B cell (primary cell): ENCODE results near the gene COL21A1. TPM values are rescaled to one million over a fixed set of nuclear protein-coding genes. Genes with fewer than 3 reads are reported as not detected.

ENCODE experiments used
- ATAC-seq: fragments of 200-7000 bp; cut with Tn5 transposase; one replicate; pipeline ENCODE4 v1.10.0; 2021; ENCODE audit warnings: low read depth, mild to moderate bottlenecking, moderate number of reproducible peaks, moderate library complexity
- CTCF ChIA-PET: fragments of 350-600 bp; sonication (Branson Sonifier 250); formaldehyde crosslinking; loops from one replicate; lab custom pipeline; 2021; ENCODE audit warnings: antibody characterized with exemption, inconsistent platforms; lab: Charles Lee
- POLR2A ChIA-PET: fragments of 350-600 bp; sonication (Branson Sonifier 250); formaldehyde crosslinking; loops from one replicate; lab custom pipeline; 2021; ENCODE audit warnings: antibody characterized with exemption; lab: Charles Lee
- DNase-seq: peaks from one replicate; pipeline ENCODE4 v3.0.0; 2013
- H2AFZ ChIP-seq: 2 replicates; pipeline ENCODE4 v1.6.1; 2012; ENCODE audit warnings: mild to moderate bottlenecking, low read depth, low read length; ENCODE audit not compliant: insufficient read depth, poor library complexity, severe bottlenecking
- H3K27ac ChIP-seq, 2 donors: 1 replicate in 1 of 2; 2 replicates in 1 of 2; pipeline ENCODE4 v1.5.1; 2012 to 2013; ENCODE audit warnings: low read length in 2 of 2, mild to moderate bottlenecking in 2 of 2, moderate library complexity in 1 of 2
- H3K27me3 ChIP-seq, 4 experiments: fragments of 200-600 bp in 1 of 4; sonication (generic) in 1 of 4; replicated peaks in 1 of 4; 1 replicate in 2 of 4; 2 replicates in 2 of 4; pipeline versions ENCODE4 v1.6.1 to v1.7.0; 2013 to 2016; ENCODE audit warnings: low read length in 3 of 4, mild to moderate bottlenecking in 2 of 4, mixed read lengths in 1 of 4, moderate library complexity in 1 of 4; ENCODE audit not compliant: insufficient read depth in 4 of 4, control insufficient read depth in 3 of 4; ENCODE audit errors: control extremely low read depth in 1 of 4
- H3K36me3 ChIP-seq, 2 experiments: replicated peaks in 1 of 2; 1 replicate in 1 of 2; 2 replicates in 1 of 2; pipeline versions ENCODE4 v1.6.1 to v1.7.1; 2013; ENCODE audit warnings: low read length in 1 of 2; ENCODE audit not compliant: insufficient read depth in 2 of 2, control insufficient read depth in 1 of 2; ENCODE audit errors: control extremely low read depth in 1 of 2, extremely low read depth in 1 of 2
- H3K4me1 ChIP-seq, 2 donors: fragments of 200-600 bp in 1 of 2; sonication (generic) in 1 of 2; 1 replicate in 1 of 2; 2 replicates in 1 of 2; pipeline versions ENCODE4 v1.5.1 to v1.6.1; 2013 to 2017; ENCODE audit warnings: low read length in 2 of 2; ENCODE audit not compliant: control insufficient read depth in 2 of 2, insufficient read depth in 2 of 2
- H3K4me2 ChIP-seq: replicated peaks from 2 replicates; pipeline ENCODE3; 2012; ENCODE audit warnings: mild to moderate bottlenecking, low read depth, low read length; ENCODE audit not compliant: poor library complexity, severe bottlenecking
- H3K4me3 ChIP-seq, 5 experiments: fragments of 200-600 bp in 1 of 5; sonication (generic) in 1 of 5; 1 replicate in 3 of 5; 2 replicates in 2 of 5; pipeline versions ENCODE4 v1.5.1 to v1.7.0; 2011 to 2016; ENCODE audit warnings: low read length in 4 of 5, mild to moderate bottlenecking in 4 of 5, low read depth in 2 of 5, control low read depth in 1 of 5, moderate library complexity in 1 of 5; ENCODE audit not compliant: insufficient read depth in 1 of 5; ENCODE audit errors: control extremely low read depth in 1 of 5, extremely low read depth in 1 of 5
- H3K79me2 ChIP-seq: fragments of 200-600 bp; sonication (generic); one replicate; pipeline ENCODE4 v1.6.0; 2016; ENCODE audit warnings: low read length; ENCODE audit not compliant: control insufficient read depth, insufficient read depth
- H3K9ac ChIP-seq: fragments of 200-600 bp; sonication (generic); 2 replicates; pipeline ENCODE4 v1.6.1; 2017; ENCODE audit warnings: mild to moderate bottlenecking, low read length, moderate library complexity
- H3K9me3 ChIP-seq, 3 donors: one replicate each; pipeline versions ENCODE4 v1.6.1 to v1.7.1; 2013; ENCODE audit warnings: low read length in 2 of 3; ENCODE audit not compliant: control insufficient read depth in 2 of 3, insufficient read depth in 1 of 3; ENCODE audit errors: control extremely low read depth in 1 of 3
- H4K20me1 ChIP-seq: 2 replicates; pipeline ENCODE4 v1.6.0; 2012; ENCODE audit warnings: mild to moderate bottlenecking, low read length; ENCODE audit not compliant: insufficient read depth, control insufficient read depth, poor library complexity, severe bottlenecking
- H3K27ac Mint-ChIP-seq: one replicate; pipeline ENCODE4 v1.8.0; 2021; ENCODE audit warnings: mixed read lengths
- H3K27me3 Mint-ChIP-seq: one replicate; pipeline ENCODE4 v1.8.0; 2021; ENCODE audit warnings: mixed read lengths
- H3K4me1 Mint-ChIP-seq: one replicate; pipeline ENCODE4 v1.8.0; 2021; ENCODE audit warnings: mixed read lengths
- H3K4me3 Mint-ChIP-seq: one replicate; pipeline ENCODE4 v1.8.0; 2021; ENCODE audit warnings: mixed read lengths
- H3K9me3 Mint-ChIP-seq: one replicate; pipeline ENCODE4 v1.8.0; 2022; ENCODE audit warnings: mixed read lengths; ENCODE audit not compliant: insufficient read depth
- EZH2 ChIP-seq: IDR thresholded peaks from 2 replicates; pipeline ENCODE4 v1.6.1; 2012; ENCODE audit warnings: borderline replicate concordance, low read depth, mild to moderate bottlenecking, moderate library complexity, low read length; ENCODE audit not compliant: insufficient read depth, poor library complexity, severe bottlenecking
- WGBS: methylation state at CpG from one replicate; pipeline ENCODE4 v1.1.5; 2013; ENCODE audit warnings: missing lambda C conversion rate; ENCODE audit not compliant: insufficient coverage; 5-methylcytosine and 5-hydroxymethylcytosine counted together
- intact Hi-C: fragments of 100-400 bp; cut with micrococcal nuclease; formaldehyde crosslinking; loops from one replicate; pipeline ENCODE4 v1.10.0; 2022
- polyA plus RNA-seq: library from polyadenylated mRNA; depleted of rRNA; stranded (reverse); fragments of >200 nt; gene quantifications from 2 replicates; pipeline ENCODE4 v1.2.3, GENCODE V29; 2012
- total RNA-seq, 2 donors: library from RNA; stranded (reverse); fragments of 120-200 nt in 1 of 2; gene quantifications; 1 replicate in 1 of 2; 2 replicates in 1 of 2; pipeline versions ENCODE4 v1.2.3 to v1.2.4, GENCODE V29; 2013 to 2022
- TF ChIP-seq, protein P1 (sequence below): fragments of 200-600 bp; IDR thresholded peaks from one replicate; pipeline ENCODE4 v1.8.0; 2022; ENCODE audit warnings: antibody characterized with exemption, mild to moderate bottlenecking

COL21A1 gene
- total and polyA plus RNA-seq, 2 donors (not counting 1 experiment from before 2014, with no cell fraction given) = not detected

DNA sequence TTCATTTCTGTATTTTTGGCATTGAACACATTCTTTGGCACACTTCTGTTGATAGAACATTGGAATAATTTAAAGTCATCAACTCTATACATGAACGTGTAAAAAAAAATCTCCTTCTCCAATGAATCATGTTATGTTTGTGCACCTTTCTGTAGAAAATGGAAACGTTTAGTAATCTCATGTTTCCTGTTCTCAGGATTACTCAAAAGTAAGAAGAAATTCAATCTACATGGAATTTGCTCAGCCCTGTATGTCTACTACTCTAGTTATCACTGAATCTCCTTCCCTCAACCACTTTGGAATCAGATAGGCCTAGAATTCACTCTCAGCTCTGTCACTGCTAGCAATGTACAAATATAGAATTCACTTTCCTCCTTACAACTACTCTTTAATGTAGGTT, 103.6 kb downstream of the COL21A1 start:
- ATAC-seq (no peak), DNase-seq (no peak)
- Histone ChIP-seq H3K36me3 (no peaks in the 10 kb centered on the region), H3K9ac (no peak overlapping the region), H3K27ac (no peak overlapping the region), H3K27me3 (no peaks in the 10 kb centered on the region), H3K4me3 (no peak overlapping the region), H4K20me1 (no peaks in the 10 kb centered on the region), H3K4me1 (no peaks in the 10 kb centered on the region), H3K9me3 (no peaks in the 10 kb centered on the region), H2AFZ (no peak overlapping the region), H3K79me2 (no peaks in the 10 kb centered on the region), H3K4me2 (no peak overlapping the region)
- Mint-ChIP-seq H3K27me3 (no peaks in the 10 kb centered on the region), H3K4me3 (no peak overlapping the region), H3K4me1 (no peaks in the 10 kb centered on the region), H3K9me3 (peaks cover 2% of the 10 kb centered on the region), H3K27ac (no peak overlapping the region)
- WGBS = no CpG with 5 or more reads among the region's 2 CpGs
- TF ChIP-seq, protein P1, sequence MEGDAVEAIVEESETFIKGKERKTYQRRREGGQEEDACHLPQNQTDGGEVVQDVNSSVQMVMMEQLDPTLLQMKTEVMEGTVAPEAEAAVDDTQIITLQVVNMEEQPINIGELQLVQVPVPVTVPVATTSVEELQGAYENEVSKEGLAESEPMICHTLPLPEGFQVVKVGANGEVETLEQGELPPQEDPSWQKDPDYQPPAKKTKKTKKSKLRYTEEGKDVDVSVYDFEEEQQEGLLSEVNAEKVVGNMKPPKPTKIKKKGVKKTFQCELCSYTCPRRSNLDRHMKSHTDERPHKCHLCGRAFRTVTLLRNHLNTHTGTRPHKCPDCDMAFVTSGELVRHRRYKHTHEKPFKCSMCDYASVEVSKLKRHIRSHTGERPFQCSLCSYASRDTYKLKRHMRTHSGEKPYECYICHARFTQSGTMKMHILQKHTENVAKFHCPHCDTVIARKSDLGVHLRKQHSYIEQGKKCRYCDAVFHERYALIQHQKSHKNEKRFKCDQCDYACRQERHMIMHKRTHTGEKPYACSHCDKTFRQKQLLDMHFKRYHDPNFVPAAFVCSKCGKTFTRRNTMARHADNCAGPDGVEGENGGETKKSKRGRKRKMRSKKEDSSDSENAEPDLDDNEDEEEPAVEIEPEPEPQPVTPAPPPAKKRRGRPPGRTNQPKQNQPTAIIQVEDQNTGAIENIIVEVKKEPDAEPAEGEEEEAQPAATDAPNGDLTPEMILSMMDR = no peak
- TF ChIP-seq EZH2 = no peak
- intact Hi-C loops = no loop called here
- POLR2A ChIA-PET = no interaction called here
- CTCF ChIA-PET = no interaction called here

DNA sequence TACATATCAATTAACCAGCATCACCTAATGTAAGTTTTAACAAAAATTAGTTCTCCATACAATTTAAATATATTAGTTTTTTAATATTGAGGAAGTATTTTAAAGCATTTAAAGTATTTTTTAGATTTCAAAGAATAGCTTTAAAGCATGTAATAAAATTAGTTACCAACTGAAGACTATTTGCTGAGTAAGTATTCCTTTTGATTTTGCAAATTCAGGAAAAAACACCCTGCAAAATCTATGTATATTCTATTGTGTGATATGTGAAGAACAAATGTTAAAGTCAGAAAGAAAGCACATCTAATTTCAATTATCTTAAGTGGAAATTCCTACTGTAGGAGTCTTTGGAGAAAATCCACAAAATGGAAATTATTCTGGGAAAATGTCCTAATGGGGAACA, 107.3 kb downstream of the COL21A1 start:
- ChIA-PET CTCF (no interaction called here), POLR2A (no interaction called here)
- Histone ChIP-seq H3K4me2 (no peak overlapping the region), H3K36me3 (no peaks in the 10 kb centered on the region), H3K9ac (no peak overlapping the region), H4K20me1 (no peaks in the 10 kb centered on the region), H2AFZ (no peak overlapping the region), H3K79me2 (no peaks in the 10 kb centered on the region), H3K4me3 (no peak overlapping the region), H3K4me1 (no peaks in the 10 kb centered on the region), H3K27ac (no peak overlapping the region), H3K27me3 (no peaks in the 10 kb centered on the region), H3K9me3 (no peaks in the 10 kb centered on the region)
- no peak overlapping the region for H3K27ac Mint-ChIP-seq
- DNase-seq (no peak), ATAC-seq (no peak)
- peaks cover 6% of the 10 kb centered on the region for H3K9me3 Mint-ChIP-seq
- H3K4me3 Mint-ChIP-seq = no peak overlapping the region
- no peak for TF ChIP-seq EZH2
- TF ChIP-seq, protein P1 = no peak
- intact Hi-C loops = no loop called here
- H3K4me1 Mint-ChIP-seq = no peaks in the 10 kb centered on the region
- no peaks in the 10 kb centered on the region for H3K27me3 Mint-ChIP-seq
